HL-60 (cell line): ENCODE measurements around the gene FGD6.

Source experiments
- POLR2AphosphoS5 ChIP-seq: IDR thresholded peaks from 2 replicates; pipeline ENCODE4 v1.6.1; 2012; ENCODE audit warnings: low read depth
- TF ChIP-seq, protein P1 (sequence below): IDR thresholded peaks from one replicate; pipeline ENCODE4 v1.5.1; 2011; ENCODE audit warnings: low read length, control low read depth, inconsistent platforms; ENCODE audit not compliant: insufficient read depth
- TF ChIP-seq, protein P2 (sequence below): IDR thresholded peaks from 2 replicates; pipeline ENCODE4 v1.6.1; 2012; ENCODE audit warnings: low read depth; ENCODE audit not compliant: insufficient replicate concordance

DNA sequence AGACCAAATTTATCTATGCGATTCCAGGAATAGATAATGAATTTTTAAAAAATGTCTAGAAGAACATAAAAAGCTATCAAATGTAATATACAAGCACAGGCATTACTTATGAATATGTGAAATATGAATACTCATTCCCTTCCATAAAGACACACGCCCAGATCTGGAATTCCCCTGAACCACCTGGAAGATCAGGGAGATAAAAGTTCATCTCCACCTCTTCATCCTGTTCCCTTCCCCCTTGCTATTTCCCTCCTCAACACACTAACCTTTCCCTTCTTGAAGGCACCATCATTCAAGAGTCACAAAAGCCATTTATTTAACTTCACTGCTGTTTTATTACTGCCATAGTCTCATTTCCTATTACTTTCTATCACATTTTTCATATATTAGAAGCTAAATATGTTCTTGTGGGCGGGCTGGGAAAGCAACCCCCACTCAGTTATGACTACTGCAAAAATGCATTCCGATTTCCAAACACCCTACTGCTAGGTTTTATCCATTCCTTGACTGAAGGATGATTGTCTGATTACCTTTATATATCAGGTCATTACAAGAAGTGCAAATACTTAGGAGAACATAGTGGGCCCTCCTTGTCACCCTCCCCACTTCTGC lies 16.1 kb downstream of the FGD6 start:
- TF ChIP-seq, protein P1, sequence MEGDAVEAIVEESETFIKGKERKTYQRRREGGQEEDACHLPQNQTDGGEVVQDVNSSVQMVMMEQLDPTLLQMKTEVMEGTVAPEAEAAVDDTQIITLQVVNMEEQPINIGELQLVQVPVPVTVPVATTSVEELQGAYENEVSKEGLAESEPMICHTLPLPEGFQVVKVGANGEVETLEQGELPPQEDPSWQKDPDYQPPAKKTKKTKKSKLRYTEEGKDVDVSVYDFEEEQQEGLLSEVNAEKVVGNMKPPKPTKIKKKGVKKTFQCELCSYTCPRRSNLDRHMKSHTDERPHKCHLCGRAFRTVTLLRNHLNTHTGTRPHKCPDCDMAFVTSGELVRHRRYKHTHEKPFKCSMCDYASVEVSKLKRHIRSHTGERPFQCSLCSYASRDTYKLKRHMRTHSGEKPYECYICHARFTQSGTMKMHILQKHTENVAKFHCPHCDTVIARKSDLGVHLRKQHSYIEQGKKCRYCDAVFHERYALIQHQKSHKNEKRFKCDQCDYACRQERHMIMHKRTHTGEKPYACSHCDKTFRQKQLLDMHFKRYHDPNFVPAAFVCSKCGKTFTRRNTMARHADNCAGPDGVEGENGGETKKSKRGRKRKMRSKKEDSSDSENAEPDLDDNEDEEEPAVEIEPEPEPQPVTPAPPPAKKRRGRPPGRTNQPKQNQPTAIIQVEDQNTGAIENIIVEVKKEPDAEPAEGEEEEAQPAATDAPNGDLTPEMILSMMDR: no peak
- no peak for TF ChIP-seq POLR2AphosphoS5
- TF ChIP-seq, protein P2, sequence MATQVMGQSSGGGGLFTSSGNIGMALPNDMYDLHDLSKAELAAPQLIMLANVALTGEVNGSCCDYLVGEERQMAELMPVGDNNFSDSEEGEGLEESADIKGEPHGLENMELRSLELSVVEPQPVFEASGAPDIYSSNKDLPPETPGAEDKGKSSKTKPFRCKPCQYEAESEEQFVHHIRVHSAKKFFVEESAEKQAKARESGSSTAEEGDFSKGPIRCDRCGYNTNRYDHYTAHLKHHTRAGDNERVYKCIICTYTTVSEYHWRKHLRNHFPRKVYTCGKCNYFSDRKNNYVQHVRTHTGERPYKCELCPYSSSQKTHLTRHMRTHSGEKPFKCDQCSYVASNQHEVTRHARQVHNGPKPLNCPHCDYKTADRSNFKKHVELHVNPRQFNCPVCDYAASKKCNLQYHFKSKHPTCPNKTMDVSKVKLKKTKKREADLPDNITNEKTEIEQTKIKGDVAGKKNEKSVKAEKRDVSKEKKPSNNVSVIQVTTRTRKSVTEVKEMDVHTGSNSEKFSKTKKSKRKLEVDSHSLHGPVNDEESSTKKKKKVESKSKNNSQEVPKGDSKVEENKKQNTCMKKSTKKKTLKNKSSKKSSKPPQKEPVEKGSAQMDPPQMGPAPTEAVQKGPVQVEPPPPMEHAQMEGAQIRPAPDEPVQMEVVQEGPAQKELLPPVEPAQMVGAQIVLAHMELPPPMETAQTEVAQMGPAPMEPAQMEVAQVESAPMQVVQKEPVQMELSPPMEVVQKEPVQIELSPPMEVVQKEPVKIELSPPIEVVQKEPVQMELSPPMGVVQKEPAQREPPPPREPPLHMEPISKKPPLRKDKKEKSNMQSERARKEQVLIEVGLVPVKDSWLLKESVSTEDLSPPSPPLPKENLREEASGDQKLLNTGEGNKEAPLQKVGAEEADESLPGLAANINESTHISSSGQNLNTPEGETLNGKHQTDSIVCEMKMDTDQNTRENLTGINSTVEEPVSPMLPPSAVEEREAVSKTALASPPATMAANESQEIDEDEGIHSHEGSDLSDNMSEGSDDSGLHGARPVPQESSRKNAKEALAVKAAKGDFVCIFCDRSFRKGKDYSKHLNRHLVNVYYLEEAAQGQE: no peak
